ENCODE data around the gene WDR45.

DNA sequence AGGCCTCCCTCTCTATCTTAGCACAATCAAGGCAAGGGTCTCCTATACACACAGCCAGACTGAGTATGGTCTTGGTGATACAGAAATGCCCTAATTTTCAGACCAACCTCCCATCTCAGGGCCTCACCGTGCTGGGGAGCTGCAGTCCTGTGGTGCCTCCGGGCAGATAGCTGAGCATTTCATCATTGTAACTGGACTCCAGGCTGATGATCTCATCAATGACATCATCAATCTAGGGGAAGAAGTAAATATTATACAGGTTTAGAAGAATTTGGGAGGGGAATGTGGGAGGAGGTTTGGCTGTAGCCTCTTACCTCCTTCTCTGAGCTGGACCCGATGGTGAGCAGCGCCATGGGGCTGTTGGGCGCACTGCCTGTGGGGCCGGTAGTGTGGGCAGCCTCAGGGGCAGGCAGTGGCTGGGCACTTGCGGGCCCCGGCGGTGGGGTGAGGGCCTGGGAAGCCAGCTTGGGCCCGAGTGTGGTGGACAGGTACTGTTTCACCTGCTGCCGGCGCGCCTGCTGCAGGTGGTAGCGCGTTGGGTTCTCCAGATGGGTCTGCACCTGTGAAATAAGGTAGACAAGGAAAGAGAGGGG lies 41.7 kb downstream of the WDR45 start:
- TF ChIP-seq CTCF (conservative IDR thresholded peaks at IDR 0.05; ENCODE audit: low read depth, low read length) (no peak), EZH2 (IDR thresholded peaks at IDR 0.05; ENCODE audit: borderline replicate concordance, low read depth, low read length, poor library complexity, severe bottlenecking) (no peak)
